Mesenchymal stem cell (in vitro differentiated cells and primary cell): ENCODE results near the gene SFTPA1. TPM values are rescaled to one million over a fixed set of nuclear protein-coding genes. Genes with fewer than 3 reads are reported as not detected.

Experiments
- DNase-seq: peaks from one replicate; pipeline ENCODE4 v3.0.0-alpha.2; 2013
- H2AFZ ChIP-seq: one replicate; pipeline ENCODE4 v1.6.1; 2013; ENCODE audit warnings: low read depth, mild to moderate bottlenecking, control low read depth, inconsistent platforms, low read length, moderate library complexity
- H2AK5ac ChIP-seq: 2 replicates; pipeline ENCODE4 v1.6.1; 2013; ENCODE audit warnings: low read length, moderate library complexity, mild to moderate bottlenecking, inconsistent platforms; ENCODE audit not compliant: severe bottlenecking
- H2BK120ac ChIP-seq: one replicate; pipeline ENCODE4 v1.6.1; 2013; ENCODE audit warnings: low read depth, mild to moderate bottlenecking, inconsistent platforms, low read length, moderate library complexity
- H2BK12ac ChIP-seq, 2 experiments: one replicate each; pipeline ENCODE4 v1.6.1; 2013; ENCODE audit warnings: inconsistent platforms in 2 of 2, low read length in 2 of 2, mild to moderate bottlenecking in 2 of 2, moderate library complexity in 2 of 2, control low read depth in 1 of 2
- H2BK15ac ChIP-seq: one replicate; pipeline ENCODE4 v1.6.1; 2013; ENCODE audit warnings: mild to moderate bottlenecking, low read depth, inconsistent platforms; ENCODE audit not compliant: poor library complexity, severe bottlenecking
- H2BK5ac ChIP-seq: 2 replicates; pipeline ENCODE4 v1.6.1; 2013; ENCODE audit warnings: low read depth, mild to moderate bottlenecking, low read length, control low read depth, inconsistent platforms; ENCODE audit not compliant: poor library complexity, severe bottlenecking
- H3K14ac ChIP-seq, 2 experiments: one replicate each; pipeline ENCODE4 v1.6.1; 2013; ENCODE audit warnings: inconsistent platforms in 2 of 2, low read length in 2 of 2, control low read depth in 1 of 2, mild to moderate bottlenecking in 1 of 2, moderate library complexity in 1 of 2
- H3K18ac ChIP-seq, 2 experiments: one replicate each; pipeline ENCODE4 v1.6.1; 2013; ENCODE audit warnings: inconsistent platforms in 2 of 2, low read length in 2 of 2, control low read depth in 1 of 2, low read depth in 1 of 2, mild to moderate bottlenecking in 1 of 2
- H3K23ac ChIP-seq, 2 experiments: one replicate each; pipeline ENCODE4 v1.6.1; 2013; ENCODE audit warnings: inconsistent platforms in 2 of 2, low read length in 2 of 2, mild to moderate bottlenecking in 2 of 2, moderate library complexity in 2 of 2, control low read depth in 1 of 2
- H3K27ac ChIP-seq: 2 replicates; pipeline ENCODE4 v1.5.1; 2013; ENCODE audit warnings: mild to moderate bottlenecking, moderate library complexity, low read length, control low read depth, inconsistent platforms; ENCODE audit not compliant: poor library complexity, severe bottlenecking
- H3K27me3 ChIP-seq, 2 experiments: 2 replicates each; pipeline versions ENCODE4 v1.6.1 to v1.7.0; 2013; ENCODE audit warnings: low read length in 2 of 2, mild to moderate bottlenecking in 2 of 2, moderate library complexity in 2 of 2, control low read depth in 1 of 2, inconsistent platforms in 1 of 2; ENCODE audit not compliant: control insufficient read depth in 1 of 2, insufficient read depth in 1 of 2
- H3K36me3 ChIP-seq, 2 experiments: 2 replicates each; pipeline versions ENCODE4 v1.6.1 to v1.7.0; 2013; ENCODE audit warnings: low read length in 2 of 2, control low read depth in 1 of 2, inconsistent platforms in 1 of 2, low read depth in 1 of 2, mild to moderate bottlenecking in 1 of 2; ENCODE audit not compliant: insufficient read depth in 2 of 2, control insufficient read depth in 1 of 2
- H3K4ac ChIP-seq, 2 experiments: one replicate each; pipeline ENCODE4 v1.6.1; 2013; ENCODE audit warnings: inconsistent platforms in 2 of 2, low read length in 2 of 2, mild to moderate bottlenecking in 2 of 2, moderate library complexity in 2 of 2, control low read depth in 1 of 2, low read depth in 1 of 2
- H3K4me1 ChIP-seq: 2 replicates; pipeline ENCODE4 v1.6.1; 2013; ENCODE audit warnings: low read depth, low read length, control low read depth; ENCODE audit not compliant: control insufficient read depth, insufficient read depth
- H3K4me2 ChIP-seq: 2 replicates; pipeline ENCODE4 v1.6.1; 2013; ENCODE audit warnings: low read length, mild to moderate bottlenecking, inconsistent platforms; ENCODE audit not compliant: poor library complexity, severe bottlenecking
- H3K4me3 ChIP-seq, 2 experiments: 2 replicates each; pipeline versions ENCODE4 v1.5.1 to v1.7.0; 2013; ENCODE audit warnings: low read length in 2 of 2, mild to moderate bottlenecking in 2 of 2, control low read depth in 1 of 2, low read depth in 1 of 2; ENCODE audit not compliant: insufficient read depth in 1 of 2
- H3K79me1 ChIP-seq: replicated peaks from 2 replicates; pipeline ENCODE4 v1.6.1; 2013; ENCODE audit warnings: mild to moderate bottlenecking, control low read depth, low read length, inconsistent platforms; ENCODE audit not compliant: poor library complexity, severe bottlenecking
- H3K9ac ChIP-seq: 2 replicates; pipeline ENCODE4 v1.7.0; 2013; ENCODE audit warnings: mild to moderate bottlenecking, low read length, moderate library complexity
- H3K9me3 ChIP-seq: 2 replicates; pipeline ENCODE4 v1.7.0; 2013; ENCODE audit warnings: mild to moderate bottlenecking, low read length; ENCODE audit not compliant: control insufficient read depth
- H4K8ac ChIP-seq: one replicate; pipeline ENCODE4 v1.6.1; 2013; ENCODE audit warnings: inconsistent platforms, mild to moderate bottlenecking, low read length, moderate library complexity
- H4K91ac ChIP-seq: one replicate; pipeline ENCODE4 v1.6.1; 2013; ENCODE audit warnings: mild to moderate bottlenecking, low read length, inconsistent platforms
- WGBS: methylation state at CpG from one replicate; pipeline ENCODE4 v1.1.7; 2013; ENCODE audit warnings: mixed read lengths; 5-methylcytosine and 5-hydroxymethylcytosine counted together
- polyA plus RNA-seq, 2 experiments: library from polyadenylated mRNA; stranded (reverse); fragments of 200-250 nt; gene quantifications; one replicate each; pipeline ENCODE4 v1.2.3, GENCODE V29; 2013

The SFTPA1 gene
- not detected for polyA plus RNA-seq (2013, experiment 1 of 2)
- not detected for polyA plus RNA-seq (2013, experiment 2 of 2)

DNA sequence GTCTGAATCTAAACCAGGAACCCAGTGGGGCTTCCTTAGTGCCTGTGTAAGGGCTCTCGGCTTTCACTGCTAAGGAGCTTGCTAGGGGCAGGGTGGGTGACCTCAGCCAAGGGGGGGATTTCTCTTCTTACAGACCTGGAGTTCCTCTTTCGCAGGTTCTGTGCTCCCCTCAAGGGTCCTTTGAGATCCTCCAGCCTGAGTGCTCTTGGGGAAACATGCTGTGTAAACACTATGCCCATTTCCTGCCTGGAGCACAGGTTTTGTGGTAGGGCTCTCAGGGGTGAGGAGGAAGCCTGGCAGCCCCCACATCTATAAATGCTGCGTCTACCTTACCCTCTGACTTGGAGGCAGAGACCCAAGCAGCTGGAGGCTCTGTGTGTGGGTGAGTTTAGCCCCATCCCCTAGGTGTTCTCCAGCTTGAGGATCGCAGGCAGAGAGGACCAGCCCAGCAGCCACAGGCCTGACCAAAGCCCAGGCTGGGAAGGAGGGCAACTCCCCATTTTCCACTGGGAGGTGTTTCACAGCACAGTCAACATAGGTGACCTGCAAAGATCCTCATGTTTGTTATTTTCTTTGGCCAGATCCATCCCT, at the start of gene SFTPA1:
Gene SFTPA1, plus strand, starts transcription at position 339 of the 591 bp plus-strand sequence. CDS start 887 bp downstream, outside the sequence.
- no peak within 1 kb of the TSS for H2BK5ac ChIP-seq
- no peak within 1 kb of the TSS for H3K4ac ChIP-seq
- H3K27me3 ChIP-seq: peaks cover 28 to 41% of the 10 kb centered on the region in 2 experiments
- no peak for DNase-seq
- H3K9ac ChIP-seq: no peak within 1 kb of the TSS
- H3K4me2 ChIP-seq: no peak within 1 kb of the TSS
- H3K79me1 ChIP-seq: no peaks in the 10 kb centered on the region
- no peak within 1 kb of the TSS for H4K91ac ChIP-seq
- H3K23ac ChIP-seq: no peak within 1 kb of the TSS
- no peaks in the 10 kb centered on the region for H3K36me3 ChIP-seq
- no peak within 1 kb of the TSS for H3K14ac ChIP-seq
- 63% methylated on average over 4 of the region's 4 CpGs for WGBS
- no peak within 1 kb of the TSS for H2BK15ac ChIP-seq
- H3K4me1 ChIP-seq: peaks cover 3% of the 10 kb centered on the region
- no peak within 1 kb of the TSS for H2BK12ac ChIP-seq
- H2AFZ ChIP-seq: no peak within 1 kb of the TSS
- H4K8ac ChIP-seq: no peak within 1 kb of the TSS
- H3K27ac ChIP-seq: no peak within 1 kb of the TSS
- no peak within 1 kb of the TSS for H2BK120ac ChIP-seq
- H2AK5ac ChIP-seq: no peak within 1 kb of the TSS
- H3K18ac ChIP-seq: no peak within 1 kb of the TSS
- H3K4me3 ChIP-seq: no peak within 1 kb of the TSS
- H3K9me3 ChIP-seq: no peaks in the 10 kb centered on the region

DNA sequence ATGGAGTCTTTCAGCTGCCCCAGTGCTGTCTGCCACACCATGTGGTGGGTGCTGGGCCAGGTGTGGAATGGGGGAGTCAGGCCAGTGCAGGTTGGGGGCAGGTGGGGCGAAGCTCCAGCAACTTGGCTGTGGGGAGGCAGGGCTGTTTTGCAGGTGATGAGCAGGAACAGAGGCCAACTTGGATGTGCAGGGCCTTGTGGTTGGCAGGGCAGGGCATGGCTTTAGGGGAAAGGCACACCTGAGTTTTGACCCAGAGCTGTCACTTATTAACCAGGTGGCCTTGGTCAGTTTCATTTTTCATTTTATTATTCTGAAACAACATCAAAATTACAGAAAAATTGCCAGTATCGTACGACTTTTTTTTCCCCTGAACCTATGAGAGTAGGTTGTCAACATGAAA, 49.5 kb upstream of the SFTPA1 start:
- H3K18ac ChIP-seq: no peak overlapping the region
- H3K9ac ChIP-seq: no peak overlapping the region
- H2BK120ac ChIP-seq: no peak overlapping the region
- no peaks in the 10 kb centered on the region for H3K36me3 ChIP-seq
- H2BK15ac ChIP-seq: no peak overlapping the region
- H4K8ac ChIP-seq: no peak overlapping the region
- DNase-seq: no peak
- no peak overlapping the region for H3K4me2 ChIP-seq
- H3K9me3 ChIP-seq: no peaks in the 10 kb centered on the region
- H3K27me3 ChIP-seq: peaks cover 11 to 50% of the 10 kb centered on the region in 2 experiments
- no peak overlapping the region for H3K14ac ChIP-seq
- no peak overlapping the region for H2BK5ac ChIP-seq
- H3K27ac ChIP-seq: no peak overlapping the region
- H3K79me1 ChIP-seq: no peaks in the 10 kb centered on the region
- H3K4ac ChIP-seq: no peak overlapping the region
- 76% methylated on average over 3 of the region's 3 CpGs for WGBS
- no peak overlapping the region for H3K23ac ChIP-seq
- H2AK5ac ChIP-seq: no peak overlapping the region
- H3K4me1 ChIP-seq: peaks cover 3% of the 10 kb centered on the region
- no peak overlapping the region for H2AFZ ChIP-seq
- no peak overlapping the region for H2BK12ac ChIP-seq
- H4K91ac ChIP-seq: no peak overlapping the region
- no peak overlapping the region for H3K4me3 ChIP-seq

DNA sequence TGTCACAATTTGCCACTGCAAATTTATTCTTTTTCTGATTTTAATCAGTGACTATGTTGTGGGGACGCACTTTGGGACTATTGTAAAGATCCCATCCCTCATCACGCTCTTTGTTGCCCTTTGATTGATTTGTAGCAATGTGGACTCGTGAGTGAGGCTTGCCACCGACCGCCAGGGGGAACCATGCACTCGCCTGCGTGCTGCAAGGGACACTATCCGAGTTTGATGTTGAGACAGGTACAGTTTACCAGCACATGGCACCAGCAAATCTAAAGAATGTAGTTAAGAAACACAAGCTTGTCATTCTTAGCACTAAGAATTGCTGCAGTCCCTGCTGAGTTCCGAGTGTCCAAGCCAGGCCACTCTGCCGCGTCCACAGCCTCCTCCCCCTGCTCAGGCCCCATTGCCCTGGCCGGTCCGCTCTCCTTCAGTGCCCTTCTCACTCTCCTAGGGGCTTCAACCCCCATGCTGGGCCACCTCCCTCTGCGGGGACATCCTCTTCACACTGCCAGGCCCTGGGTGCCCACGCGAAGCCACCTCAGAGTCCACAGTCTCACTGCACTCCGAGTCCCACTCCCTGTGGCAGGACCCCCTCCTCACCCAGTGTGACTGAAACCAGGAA, 48.5 kb upstream of the SFTPA1 start:
- H3K27ac ChIP-seq: no peak overlapping the region
- peaks cover 3% of the 10 kb centered on the region for H3K4me1 ChIP-seq

DNA sequence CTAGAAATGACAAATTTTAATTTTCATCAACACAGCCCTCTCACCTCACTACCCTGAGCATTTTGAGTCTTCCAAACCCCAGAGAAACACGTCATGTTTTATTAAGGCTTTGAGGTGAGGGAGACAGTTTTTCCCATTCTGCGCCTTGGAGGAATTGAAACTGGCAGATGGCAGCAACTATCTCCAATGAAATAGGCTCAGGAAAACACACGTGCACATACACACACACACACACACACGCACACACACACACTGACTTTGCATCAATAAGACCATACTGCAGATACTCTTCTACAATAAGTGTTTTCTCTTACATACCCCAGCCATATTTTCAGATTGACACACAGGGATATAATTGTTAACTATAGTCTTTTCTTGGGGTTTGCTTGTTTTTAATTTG, 47.3 kb upstream of the SFTPA1 start:
- Histone ChIP-seq H2AK5ac (no peak overlapping the region), H4K8ac (no peak overlapping the region), H3K4me2 (no peak overlapping the region), H2BK15ac (no peak overlapping the region), H4K91ac (no peak overlapping the region), H2BK120ac (no peak overlapping the region), H3K9ac (no peak overlapping the region), H3K9me3 (no peaks in the 10 kb centered on the region), H2BK5ac (no peak overlapping the region), H3K23ac (no peak overlapping the region), H3K36me3 (no peaks in the 10 kb centered on the region), H3K4ac (no peak overlapping the region), H3K4me3 (no peak overlapping the region), H3K79me1 (no peaks in the 10 kb centered on the region), H2AFZ (no peak overlapping the region), H2BK12ac (no peak overlapping the region), H3K18ac (no peak overlapping the region), H3K4me1 (peaks cover 3% of the 10 kb centered on the region), H3K14ac (no peak overlapping the region), H3K27ac (no peak overlapping the region), H3K27me3 (peaks cover 11 to 53% of the 10 kb centered on the region in 2 experiments)
- WGBS: 58% methylated on average over 4 of the region's 4 CpGs
- no peak for DNase-seq

More for the DNA sequence above, 48.5 kb upstream of the SFTPA1 start:
- H4K91ac ChIP-seq: no peak overlapping the region
- H3K23ac ChIP-seq: no peak overlapping the region
- peaks cover 11 to 54% of the 10 kb centered on the region in 2 experiments for H3K27me3 ChIP-seq
- no peak overlapping the region for H4K8ac ChIP-seq
- no peak overlapping the region for H3K4ac ChIP-seq
- no peak overlapping the region for H2BK120ac ChIP-seq
- H3K18ac ChIP-seq: no peak overlapping the region
- DNase-seq: peak; percentile 37
- 27% methylated on average over 17 of the region's 17 CpGs for WGBS
- H2BK12ac ChIP-seq: no peak overlapping the region
- H3K4me3 ChIP-seq: no peak overlapping the region
- no peak overlapping the region for H3K9ac ChIP-seq
- H3K36me3 ChIP-seq: no peaks in the 10 kb centered on the region
- H2AFZ ChIP-seq: no peak overlapping the region
- H2BK15ac ChIP-seq: no peak overlapping the region
- no peaks in the 10 kb centered on the region for H3K9me3 ChIP-seq
- no peak overlapping the region for H2AK5ac ChIP-seq
- no peaks in the 10 kb centered on the region for H3K79me1 ChIP-seq
- no peak overlapping the region for H2BK5ac ChIP-seq
- H3K4me2 ChIP-seq: no peak overlapping the region
- H3K14ac ChIP-seq: no peak overlapping the region
